Measurements from ENCODE around the gene SRR.

SRR gene

DNA sequence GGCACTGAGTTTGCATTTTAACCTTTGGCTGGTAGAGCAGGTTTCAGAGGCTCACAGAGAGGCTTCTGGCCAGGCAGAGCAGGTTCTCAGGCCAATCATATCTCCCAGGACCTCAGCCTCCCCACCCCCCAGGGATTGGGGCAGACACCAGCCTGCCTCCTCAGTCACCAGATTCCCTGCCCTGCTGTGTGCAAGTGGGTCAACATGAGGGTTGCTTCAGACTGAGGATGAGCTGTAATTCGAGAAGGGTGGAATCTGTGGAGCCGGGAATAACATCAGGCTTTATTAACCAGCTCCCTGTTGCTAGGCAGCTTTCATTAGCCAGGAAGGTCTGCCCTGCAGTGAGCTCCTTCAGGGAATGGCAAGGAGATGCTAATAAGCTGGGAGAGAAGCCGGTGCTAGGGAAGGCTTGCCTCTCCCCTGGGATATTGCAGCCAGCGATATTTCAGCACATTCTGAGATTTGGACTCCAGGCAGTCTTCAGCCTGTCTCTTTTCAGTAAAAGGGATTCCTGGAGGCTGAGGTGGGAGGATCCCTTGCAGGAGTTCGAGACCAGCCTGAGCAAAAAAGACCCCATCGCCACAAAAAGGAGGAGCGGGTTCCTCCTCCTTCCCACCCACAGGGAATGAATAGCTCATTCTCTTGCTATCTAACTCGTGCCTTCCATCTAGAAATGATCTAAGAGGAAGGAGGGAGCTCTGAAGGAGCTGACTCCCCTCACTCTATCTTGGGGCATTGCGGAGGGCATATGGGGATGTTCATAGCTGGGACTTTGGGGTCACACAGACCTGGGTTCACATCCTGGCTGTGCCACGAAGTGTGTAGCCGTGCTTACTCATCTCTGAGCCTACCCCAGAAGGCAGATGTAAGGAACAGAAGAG is 44.3 kb downstream of the SRR start:
- DNase-seq, result peak; percentile 26

DNA sequence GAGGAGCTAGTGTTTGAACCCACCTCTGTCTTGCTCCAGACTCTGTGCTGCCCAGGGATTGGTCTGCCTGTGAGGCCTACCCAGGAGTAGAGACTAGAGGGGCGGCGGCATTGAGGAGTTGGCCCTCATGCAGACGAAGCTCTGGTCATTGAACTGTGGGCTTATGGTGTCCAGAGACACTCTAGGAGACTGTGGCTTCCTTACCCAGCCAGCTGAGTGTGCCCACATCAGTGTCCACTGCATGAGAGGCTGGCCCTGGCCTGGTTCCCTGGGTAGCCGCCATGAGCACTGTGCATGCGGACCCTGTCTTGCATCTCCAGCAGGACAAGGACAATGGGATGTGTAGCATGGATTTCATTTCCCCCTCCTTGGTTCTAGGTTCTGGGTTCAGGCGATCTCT is 47.5 kb downstream of the SRR start:
- no peak for DNase-seq

DNA sequence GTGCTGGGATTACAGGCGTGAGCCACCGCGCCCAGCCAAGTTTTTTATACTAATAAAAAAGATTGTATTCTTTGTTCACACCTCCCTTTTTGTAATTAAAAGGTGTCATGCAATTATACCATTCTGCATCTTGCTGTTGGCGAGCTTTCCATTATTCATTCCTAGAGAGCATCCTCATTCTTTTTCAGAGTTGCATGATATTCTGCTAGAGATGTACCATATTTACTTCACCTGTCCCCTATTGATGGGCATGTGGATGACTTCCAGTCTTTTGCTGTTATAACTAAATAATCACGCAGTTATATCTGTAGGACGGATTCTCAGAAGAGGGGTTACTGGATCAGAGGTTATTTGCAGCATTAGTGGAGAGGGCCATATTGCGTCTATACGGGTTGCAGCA is 50.6 kb downstream of the SRR start:
- DNase-seq, result no peak

DNA sequence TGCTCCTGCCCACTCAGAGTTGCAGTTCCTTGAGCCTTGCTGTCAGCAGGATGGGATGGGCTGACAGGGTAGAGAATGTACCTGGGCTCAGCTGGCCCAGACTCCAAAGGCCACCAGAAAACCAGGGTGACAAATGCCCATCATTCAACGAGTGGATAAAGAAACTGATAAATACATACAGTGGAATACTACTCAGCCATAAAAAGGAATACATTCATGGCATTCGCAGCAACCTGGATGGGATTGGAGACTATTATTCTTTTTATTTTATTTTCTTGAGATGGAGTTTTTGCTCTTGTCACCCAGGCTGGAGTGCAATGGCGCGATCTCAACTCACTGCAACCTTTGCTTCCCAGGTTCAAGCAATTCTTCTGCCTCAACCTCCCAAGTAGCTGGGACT is 53.5 kb downstream of the SRR start:
- DNase-seq, result no peak

DNA sequence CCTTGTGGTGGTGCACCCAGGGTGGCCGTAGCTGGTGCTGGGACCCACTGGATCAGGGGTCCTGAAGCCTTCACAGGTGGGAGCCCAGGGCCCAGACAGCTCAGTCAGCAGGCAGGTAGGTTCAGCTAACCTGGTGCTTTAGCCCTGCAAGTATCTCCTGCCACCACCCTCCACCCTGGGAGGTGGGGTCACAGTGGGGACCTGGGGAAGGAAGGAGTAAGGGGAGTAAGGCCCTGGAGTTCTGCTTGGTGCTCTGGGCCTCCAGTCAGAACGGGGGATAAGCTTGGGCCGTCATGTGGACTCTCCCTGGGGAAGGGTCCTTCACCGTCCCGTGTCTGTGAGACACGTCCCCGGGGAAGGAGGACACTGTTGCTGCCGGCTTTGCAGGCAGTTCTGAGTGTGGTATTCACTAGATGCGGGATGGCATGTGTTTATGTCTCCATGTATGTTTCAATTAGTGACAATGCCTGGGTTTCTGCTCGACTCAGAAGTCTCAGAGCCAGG is 54.2 kb downstream of the SRR start:
- DNase-seq, result no peak

DNA sequence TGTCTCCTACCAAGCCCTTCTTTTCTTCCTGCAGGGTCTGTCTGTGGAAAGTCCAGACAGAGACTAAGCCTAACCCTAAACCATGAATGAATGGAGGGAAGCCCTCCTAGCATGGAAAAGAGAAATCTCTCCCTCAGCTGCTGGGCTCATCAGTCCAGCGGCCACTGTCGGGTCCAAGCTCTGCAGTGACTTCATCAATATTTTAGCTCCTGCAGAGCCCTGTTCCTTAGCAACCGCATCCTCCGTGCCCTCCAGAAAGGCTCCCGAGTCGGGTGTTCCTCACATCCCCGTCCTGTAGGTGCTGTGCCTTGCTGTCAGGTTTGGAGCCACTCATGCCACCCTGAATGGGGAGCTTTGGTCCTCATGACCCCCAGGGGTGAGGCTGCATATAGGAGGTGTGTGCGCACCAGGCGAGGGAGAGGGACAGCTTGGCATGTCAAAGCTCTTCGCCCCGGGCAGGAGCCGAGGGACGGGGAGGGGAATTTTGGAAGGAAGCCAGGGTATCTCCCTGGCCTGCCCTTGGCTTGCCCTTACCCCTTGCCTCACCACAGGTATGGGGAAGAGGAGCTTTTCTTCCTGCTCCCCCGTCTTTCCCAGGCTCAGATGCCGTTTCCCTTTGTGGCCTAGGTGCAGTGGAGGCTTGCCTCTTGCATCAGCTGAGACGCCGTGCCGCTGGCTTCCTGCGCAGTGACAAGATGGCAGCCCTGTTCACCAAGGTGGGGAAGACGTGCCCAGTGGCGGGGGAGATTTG is 57.4 kb downstream of the SRR start:
- no peak for DNase-seq

DNA sequence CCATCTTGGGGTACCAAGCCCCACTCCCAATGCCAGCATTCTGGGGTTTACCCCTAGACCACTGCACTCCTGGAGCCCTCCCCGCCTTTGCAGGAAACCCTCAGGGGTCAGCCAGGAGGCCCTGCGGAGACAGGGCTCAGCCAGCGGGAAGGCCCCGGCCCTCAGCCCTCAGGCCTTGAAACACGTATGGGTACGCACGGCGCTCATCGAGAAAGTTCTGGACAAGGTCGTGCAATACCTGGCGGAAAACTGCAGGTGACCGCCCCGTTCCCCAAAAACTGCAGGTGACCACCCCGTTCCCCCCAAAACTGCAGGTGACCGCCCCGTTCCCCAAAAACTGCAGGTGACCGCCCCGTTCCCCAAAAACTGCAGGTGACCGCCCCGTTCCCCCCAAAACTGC is 58.3 kb downstream of the SRR start:
- DNase-seq, result no peak

DNA sequence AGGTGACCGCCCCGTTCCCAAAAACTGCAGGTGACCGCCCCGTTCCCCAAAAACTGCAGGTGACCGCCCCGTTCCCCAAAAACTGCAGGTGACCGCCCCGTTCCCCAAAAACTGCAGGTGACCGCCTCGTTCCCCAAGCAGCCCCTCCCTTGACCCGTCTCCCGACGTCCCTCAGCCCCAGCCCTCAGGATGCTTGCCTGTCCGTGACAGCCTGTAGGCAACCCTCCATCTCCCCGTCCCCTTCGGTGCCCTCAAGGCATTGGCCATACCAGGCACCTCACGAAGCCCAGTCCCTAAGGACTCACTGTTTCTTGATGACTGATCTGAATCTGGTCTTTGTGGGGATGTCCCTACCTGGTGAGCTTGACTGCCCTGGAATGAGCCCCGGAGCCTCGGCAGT is 58.7 kb downstream of the SRR start:
- no peak for DNase-seq

DNA sequence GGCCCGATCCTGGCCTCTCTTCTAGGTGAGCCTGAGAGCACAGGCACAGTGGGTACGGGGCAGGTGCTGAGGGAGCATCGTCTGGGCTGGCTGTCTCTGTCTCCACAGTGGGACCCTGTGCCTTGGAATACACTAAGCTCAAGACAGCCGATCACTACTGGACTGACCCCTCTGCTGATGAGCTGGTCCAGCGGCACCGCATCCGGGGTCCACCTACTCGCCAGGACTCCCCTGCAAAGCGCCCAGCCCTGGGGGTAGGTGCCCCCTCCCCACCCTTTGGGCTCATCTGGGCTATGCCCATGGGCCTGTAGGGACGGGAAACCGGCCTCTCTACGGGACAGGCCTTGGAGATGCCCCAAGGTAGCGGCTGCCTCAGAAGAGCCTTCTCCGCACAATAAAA is 59.1 kb downstream of the SRR start:
- DNase-seq, result no peak

DNA sequence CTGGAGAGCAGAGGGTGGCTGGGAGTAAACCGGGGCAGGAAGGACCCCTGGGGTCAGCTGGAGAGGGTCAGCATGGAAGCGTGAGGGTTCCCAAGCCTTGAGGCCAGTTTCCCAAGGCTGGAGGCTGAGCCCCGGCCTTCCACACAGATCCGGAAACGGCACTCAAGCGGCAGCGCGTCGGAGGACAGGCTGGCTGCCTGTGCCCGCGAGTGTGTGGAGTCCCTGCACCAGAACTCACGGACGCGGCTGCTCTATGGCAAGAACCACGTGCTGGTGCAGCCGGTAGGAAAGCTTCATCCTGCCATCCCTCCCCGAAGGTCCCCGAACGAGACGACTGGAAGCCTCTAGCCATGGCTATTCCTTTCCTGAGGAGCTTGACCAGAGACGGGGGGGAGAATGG is 59.6 kb downstream of the SRR start:
- no peak for DNase-seq

DNA sequence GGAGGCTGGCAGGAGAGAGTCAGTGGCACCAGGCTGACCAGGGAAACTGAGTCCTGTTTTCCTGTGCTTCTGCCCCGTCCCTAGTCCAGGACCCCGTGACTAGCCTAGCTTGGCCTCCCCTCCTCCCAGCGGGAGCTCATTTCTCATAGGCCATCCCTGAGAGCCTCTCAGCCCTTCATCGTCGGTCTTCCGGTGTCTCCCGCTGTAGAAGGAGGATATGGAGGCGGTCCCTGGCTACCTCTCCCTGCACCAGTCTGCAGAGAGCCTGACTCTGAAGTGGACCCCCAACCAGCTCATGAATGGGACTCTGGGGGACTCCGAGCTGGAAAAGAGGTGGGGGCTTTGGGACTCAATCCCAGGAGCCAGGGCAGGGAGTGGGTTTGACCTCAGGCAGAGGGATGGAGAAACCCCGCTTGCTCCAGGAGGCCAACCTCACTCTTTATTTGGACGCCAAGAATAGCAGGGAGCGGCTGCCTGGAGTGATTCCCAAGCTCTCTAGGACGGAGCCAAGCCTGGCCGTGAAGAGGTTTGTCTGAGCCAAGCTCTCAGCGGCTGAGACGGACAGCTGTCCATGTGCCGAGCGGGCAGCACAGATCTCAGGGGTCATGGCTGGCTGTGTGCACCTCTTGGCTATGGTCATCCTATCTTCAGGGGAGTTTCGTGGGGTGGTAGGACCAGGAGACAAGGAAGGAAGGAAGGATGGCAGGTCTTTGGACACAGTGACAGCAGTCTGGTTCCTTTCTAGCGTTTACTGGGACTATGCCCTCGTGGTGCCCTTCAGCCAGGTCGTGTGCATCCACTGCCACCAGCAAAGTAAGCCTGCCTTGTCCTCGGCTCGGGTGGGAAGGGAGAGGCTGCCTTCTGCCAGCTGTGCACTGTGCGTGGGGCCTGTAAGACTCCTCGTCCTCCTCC is 60.4 kb downstream of the SRR start:
- no peak for DNase-seq

DNA sequence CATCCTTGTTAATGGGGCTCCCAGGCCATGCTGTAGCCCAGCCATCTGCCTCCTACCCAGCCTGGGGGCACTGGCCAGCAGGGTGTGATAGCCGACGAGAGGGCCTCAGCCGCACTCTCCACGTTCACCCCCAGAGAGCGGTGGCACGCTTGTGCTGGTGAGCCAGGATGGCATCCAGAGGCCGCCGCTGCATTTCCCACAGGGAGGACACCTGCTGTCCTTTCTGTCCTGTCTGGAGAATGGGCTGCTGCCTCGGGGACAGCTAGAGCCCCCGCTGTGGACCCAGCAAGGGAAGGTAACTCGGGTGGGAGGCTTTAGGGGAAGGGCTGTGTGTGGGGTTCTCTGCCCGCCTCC is 61.0 kb downstream of the SRR start:
- DNase-seq, result no peak

DNA sequence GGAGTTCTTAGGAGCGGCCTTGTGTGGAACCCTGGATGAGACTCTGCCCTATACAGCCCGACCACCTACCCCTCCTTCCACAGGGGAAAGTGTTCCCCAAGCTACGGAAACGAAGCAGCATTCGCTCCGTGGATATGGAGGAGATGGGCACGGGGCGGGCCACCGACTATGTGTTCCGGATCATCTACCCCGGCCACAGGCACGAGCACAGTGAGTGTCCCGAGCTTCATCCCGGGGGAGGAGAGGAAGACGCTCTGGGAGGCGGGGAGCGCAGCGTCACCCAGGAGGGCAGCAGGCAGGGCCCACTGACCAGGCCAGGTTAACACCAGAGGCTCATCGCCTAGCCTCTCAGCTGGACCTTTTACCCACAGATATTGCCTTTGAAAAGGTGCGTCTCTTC is 61.4 kb downstream of the SRR start:
- no peak for DNase-seq

DNA sequence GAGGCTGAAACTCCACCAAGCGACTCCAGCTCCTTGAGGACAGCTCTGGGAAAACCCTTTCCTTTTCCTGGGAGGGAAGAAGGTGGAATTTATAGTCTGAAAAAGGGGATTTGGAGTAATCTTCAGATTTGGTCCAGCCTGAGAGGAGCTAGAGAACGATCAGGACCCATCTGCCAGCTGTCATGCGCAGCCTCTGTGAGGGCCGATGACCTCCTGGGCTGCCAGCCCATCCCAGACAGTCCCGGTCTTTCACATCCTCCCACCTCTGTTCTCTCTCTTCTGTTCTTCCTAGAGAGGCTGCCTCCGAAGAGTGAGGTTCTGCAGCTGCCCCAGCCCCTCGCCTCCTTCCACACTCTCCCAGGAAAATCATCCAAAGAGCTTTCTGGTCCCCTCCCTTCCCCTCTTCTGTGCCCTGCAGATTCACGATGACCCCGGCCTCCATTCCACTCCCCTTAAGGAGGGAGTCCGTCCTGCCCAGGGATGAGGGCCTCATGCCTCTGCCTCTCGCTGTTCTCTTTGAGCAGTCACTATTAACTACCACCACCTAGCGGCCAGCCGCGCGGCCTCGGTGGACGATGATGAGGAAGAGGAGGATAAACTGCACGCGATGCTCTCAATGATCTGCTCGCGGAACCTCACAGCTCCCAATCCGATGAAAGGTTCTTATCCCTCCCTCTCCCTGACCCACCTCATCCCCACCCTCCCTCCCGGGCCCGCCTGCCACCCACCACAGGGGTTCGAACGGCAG is 63.2 kb downstream of the SRR start:
- DNase-seq, result no peak

DNA sequence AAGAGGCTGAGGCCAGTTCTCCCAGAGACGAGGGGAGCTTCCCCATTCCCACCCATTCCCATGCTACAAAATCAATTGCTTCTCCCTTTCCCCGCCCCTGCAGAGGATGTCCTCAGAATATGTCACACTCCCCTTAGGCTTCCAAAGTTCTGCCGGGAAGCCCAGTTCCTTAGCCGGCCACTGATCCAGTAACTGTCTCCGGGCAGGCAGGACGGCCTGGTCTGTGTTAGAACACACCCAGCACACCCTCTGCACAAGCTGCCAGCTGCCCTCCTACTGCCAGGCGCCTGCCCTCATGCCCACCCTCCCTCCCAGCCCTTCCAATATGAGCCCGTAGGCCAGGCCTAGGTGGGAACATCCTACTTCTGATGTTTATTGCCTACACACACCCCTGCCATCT is 64.6 kb downstream of the SRR start:
- DNase-seq, result no peak

DNA sequence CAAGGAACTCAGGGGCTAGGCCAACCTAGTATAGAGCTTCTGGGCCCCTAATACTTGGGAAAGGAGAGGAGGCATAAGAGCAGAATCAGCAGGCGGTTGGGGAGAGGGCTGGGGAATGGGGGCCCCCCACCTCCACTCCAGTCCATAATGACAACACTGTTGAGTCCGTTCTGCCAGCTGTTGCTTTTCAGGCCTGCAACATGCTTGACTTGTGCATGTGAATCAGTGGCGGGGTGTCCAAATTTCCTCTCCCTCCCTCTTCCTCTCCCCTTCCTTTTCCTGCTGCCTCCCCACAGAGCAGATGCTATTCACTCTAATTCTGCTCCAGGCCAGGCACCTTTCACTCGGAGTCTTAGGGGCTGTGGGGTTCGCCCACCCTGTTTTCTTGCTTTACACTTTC is 65.3 kb downstream of the SRR start:
- DNase-seq, result no peak

DNA sequence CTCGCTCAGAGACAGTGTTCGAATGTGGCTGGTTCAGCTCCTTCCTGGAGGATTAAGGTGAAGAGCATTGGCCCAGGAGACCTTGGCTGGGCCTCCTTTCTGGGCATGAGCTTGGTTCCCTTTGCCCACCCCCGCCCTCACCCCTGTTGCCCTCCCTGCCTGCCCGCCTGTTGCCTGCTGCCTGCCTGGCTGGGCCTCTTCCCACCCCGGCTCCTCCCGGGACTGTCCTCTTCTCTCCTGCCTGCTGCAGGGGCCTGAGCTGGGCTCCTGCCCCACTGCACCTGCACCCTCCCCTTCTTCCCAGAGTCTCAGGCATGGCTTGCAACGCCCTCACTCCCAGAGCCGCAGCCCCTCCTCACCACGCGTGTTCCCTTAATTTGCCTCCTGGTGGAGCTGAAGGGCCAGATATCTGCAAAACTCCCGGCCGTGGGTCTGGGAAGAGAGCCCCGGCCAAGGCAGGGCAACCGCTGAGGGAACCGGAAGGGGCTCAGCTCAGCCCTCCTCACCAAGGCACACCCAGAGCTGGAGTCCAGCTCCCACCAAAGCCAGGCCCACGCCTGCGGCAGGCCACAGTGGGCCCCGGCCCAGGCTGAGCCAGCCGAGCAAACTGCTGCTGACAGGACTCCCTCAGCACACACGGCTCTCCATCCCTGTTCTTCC is 65.9 kb downstream of the SRR start:
- no peak for DNase-seq

DNA sequence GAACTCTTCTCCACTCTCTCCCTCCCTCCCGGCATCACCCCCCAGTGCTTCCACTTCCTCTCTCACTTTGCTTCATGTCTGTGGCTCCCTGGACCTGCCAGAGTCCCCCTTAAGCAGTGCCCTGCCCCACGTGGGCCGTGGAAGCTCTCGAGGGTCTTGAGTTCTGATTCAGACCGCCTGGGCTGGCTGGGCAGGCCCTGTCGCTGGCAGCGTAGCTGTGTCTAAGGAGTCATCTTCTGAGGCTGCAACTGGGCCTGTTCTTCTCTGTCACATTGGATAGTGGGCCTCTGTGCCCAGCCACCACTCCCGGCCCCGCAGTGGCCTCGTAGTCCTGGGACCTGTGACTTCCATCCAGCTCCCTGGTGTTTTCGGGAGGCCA is 66.5 kb downstream of the SRR start:
- no peak for DNase-seq

DNA sequence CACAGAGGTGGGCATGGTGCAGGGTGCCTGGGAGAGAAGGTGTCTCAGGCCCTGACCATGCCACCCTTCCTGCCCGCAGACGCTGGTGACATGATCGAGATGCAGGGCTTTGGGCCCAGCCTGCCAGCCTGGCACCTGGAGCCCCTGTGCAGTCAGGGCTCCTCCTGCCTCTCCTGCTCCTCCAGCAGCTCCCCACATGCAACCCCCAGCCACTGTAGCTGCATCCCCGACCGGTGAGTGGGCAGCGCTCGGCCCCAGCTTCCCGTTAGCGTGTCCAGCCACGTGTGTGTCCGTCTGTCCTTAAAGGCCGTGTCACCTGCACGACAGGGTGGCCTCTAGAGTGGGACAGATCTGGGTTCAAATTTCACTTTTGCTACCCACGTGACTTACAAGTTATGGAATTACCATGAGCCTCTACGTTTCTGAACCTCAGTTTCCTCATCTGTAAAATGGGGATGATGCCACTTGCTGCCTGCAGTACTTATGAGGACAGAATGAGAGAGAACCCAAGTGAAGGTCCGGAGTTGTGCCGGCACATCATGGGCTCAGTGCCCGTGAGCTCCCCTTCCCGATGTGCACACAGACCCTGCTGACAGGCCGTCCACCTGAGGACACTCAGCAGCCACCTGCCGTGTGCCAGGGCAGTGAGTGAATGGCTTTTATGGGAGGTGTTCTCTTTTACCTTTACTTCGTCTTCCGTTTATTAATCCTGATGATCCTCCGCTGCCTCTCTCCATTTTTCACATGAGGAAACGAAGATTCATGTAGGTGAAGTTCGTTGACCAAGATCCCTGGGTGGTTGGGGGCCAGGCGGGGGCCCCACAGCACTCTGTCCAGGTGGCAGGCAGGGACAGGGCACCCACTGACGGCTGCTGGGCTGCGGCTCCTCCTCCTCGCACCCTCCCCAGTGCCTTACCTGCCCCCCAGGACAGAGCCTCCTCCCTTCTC is 67.7 kb downstream of the SRR start:
- DNase-seq, result no peak

DNA sequence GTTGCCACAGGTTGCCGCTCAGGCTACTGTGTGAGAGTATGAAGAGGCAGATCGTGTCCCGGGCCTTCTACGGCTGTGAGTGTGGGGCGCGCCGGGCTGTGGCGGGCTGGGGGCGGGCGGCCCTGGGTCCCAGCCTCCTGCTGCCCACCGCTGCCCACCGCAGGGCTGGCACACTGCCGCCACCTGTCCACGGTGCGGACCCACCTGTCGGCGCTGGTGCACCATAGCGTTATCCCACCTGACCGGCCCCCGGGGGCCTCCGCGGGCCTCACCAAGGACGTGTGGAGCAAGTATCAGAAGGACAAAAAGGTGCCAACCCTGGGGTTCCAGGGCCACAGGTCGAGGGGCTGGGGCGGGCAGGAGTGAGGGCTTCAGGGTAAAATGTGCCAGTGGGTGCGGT is 68.4 kb downstream of the SRR start:
- no peak for DNase-seq

DNA sequence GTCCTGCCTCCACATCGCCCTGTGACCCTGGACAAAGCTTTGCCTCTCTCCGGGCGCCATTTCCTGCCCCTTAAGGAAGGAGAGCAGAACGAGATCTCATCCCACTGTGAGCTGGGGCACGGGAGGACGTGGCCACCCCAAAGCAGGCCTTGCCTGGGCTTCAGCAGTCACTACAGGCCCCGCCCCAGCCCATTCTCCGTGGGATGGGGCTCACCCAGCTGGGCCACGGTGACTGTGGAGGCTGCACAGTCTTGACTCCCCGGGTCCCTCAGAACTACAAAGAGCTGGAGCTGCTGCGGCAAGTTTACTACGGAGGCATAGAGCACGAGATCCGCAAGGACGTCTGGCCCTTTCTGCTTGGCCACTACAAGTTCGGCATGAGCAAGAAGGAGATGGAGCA is 68.9 kb downstream of the SRR start:
- no peak for DNase-seq

Measured in GOT3 (cell line).